GM18508 (cell line): ENCODE data around the gene SLC9A9.

Experiments
- ATAC-seq: cut with Tn5 transposase; IDR thresholded peaks from one replicate; pipeline ENCODE4 v1.9.1; 2021; ENCODE audit warnings: moderate number of reproducible peaks; ENCODE audit not compliant: insufficient read depth, unreplicated experiment

The SLC9A9 gene

DNA sequence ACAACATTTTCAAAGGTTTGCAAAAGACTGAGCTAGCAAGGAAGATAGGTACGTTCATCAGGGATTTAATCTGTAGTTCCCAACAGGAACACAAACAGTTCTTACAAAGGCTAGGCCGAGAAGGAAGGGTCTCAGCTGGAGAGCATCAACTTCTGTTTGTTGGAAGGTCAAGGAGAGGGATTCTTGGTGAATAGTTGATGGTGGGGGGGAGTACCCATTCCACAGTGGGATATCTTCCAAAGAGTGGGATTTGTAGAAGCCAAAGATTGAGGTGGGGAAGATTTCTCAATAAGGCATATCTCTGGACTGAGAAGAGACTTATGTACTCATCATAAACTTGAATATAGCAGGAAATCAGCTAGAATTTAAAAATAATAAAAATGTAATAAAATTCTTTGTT is 496.9 kb downstream of the SLC9A9 start:
- ATAC-seq: no peak

DNA sequence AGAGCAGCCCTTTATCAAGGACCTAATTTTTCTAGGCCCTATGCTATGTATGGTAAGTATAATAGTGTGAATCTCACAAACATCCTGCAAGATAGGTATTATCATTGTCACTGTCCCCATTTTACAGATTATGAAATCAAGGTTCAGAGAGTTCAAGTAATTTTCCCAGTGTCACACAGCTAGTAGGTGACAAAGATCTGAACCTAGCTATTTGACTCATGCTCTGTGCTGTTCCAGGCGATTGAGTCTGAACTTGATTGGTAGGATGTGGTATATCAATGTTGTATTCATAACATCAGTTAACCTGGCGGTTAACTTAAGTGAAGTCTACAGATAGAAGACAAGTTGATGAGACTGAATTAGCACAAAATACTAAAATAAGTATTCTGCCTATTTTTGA is 498.8 kb downstream of the SLC9A9 start:
- ATAC-seq: no peak

DNA sequence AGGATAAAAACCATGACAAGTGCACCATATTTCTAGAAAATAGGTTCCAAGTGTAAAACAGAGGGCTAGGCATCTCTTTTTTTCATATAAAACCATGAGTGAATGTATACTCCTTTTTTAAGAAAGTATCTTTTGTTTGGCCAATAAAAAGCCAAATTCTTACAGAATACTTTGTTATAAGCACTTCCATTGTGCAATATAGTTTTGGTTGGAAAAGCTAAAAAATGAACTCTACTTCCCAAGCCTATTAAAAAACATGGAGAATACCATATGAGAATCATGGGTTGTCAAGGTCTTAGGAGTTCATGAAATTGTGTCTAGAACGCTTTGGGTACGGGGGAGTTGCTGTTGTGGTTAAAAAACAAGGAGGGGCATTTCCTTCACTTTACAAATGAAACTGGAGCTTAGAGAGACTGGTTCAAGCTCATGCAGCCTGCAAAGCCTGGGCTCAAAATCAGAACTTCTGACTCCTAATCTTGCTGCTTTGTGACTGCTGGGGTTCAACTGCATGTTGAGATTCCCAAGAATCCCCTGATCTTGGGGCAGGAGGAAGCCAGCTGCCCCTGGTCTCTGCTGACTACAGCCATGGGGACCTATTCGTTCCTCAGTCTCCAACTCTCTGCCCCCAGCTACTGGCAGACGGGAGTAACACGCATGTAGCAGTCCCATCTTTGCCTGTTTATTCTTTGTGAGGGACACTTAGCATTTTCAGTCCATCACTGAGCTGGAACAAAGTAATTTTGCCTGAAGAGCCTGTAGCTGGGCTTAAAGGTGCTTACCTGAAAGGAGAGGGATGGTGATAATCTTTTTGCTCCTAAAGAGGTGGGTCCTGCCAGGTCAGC is 499.6 kb downstream of the SLC9A9 start:
- ATAC-seq: no peak

DNA sequence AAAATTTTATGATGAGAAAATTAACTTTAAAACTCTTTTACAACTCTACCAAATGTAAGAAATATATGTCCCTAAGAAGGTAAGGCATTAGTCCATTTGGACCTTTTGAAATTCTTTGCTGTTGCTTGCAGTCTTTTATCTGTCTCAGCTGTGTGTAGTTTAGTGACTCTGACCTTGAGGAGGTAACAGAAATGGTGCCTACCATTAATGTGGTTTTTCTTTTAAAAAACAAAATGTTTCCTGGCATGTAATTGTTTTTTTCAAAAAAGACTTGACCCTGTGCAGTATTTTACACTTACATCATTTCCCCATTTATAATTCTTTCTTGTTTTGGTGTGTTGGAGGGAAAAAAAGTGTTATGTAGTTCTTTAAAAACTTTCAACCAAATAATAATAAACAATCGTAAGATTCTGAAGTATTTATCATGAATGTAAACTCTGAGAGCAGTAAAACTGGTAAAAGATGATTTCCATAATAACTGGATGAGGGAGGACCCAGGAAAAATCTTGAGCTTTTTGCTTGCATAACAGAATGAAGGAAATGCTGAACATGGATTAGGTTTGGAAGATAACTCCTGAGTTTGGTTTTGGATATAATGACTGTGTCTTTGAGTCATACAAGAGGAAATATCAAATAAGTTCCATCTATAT is 503.6 kb downstream of the SLC9A9 start:
- no peak for ATAC-seq

DNA sequence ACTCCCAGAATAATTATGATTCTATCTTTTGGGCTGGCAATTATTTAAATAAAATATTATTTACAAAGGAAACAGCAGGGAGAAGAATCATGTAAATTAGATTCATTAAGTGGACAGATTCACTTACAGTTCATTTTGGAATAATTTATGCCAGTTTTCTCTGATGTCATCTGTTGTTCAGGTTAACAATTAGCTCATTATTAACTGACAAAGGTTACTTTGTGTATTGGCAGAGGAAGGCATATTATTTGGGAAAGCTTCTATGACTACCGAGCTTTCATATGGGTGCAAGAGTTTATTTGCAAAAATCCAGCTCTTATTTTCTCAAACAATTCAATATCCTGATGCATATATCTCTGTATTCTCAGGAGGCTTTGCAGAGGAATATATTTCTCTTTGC is 504.3 kb downstream of the SLC9A9 start:
- no peak for ATAC-seq

DNA sequence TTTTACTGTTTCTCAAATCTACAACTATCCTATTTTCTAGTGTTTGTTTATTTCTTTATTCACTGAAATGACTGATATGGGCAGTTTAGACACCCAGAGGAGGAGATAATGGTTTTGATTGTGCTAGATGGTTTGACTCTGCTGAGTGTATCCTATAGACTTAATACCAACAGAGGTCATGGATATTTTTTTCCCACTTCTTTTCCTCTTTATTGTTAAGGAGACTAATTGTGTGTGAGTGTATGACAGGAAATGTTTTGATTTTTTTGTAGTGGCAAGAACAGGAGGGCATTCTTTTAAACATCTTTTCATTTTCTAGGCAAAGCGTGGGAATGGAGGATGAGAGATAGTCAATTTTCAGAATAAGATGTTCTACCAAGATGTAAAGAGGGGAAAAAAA is 505.2 kb downstream of the SLC9A9 start:
- no peak for ATAC-seq

DNA sequence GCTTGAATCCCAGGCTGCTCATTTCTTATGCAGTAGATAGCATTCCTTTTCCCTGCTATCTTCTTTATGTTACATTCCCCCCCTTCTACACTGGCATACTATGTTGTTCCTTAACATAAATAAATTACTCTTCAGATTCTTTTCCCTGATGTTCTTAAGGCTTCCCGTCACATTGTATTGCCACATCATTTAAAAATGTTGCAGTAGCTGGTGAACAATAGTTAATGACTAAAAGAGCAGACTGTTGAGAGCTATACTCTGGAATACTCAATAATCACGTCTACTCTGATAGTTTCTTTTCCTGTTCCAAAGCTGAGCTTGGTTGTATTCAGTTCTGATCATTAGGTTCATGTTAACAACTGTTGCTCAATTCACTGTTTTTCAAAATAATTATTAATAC is 508.8 kb downstream of the SLC9A9 start:
- no peak for ATAC-seq

DNA sequence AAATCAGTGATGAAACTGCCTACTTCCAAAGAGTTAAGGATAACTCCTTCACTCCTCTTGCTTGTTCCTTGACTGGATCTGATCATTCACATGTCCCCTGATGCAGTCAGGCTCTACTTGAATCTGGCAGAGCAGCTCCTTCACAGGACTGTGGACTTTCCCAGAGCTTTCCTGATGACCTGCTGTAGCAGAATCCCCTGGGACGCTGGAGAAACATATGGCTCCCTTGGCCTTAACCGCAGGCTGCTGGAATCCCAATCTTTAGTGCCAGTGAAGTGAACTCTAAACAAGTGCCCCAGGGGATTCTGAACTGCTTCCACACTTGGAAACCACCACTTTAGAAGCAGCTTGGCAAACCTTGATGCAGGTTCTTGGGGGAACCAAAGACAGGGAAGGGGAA is 510.9 kb downstream of the SLC9A9 start:
- no peak for ATAC-seq

DNA sequence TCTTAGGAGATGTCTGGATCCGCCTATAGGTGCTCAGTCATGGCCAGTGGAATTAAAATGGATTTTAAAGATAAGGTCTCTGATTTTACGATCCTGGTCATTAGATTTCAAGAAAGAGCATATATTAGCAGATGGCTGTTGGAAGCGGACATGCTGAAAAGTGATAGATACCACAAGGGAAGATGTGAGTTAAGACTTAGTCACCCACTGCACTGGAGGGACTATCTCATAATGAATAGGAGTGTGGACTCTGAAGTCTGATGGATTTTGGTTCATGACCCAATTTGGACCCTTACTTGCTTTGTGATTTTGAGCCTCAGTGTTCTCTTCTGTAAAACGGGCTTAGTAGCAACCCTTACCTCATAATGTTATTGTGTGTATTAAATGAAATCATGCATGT is 514.0 kb downstream of the SLC9A9 start:
- no peak for ATAC-seq

DNA sequence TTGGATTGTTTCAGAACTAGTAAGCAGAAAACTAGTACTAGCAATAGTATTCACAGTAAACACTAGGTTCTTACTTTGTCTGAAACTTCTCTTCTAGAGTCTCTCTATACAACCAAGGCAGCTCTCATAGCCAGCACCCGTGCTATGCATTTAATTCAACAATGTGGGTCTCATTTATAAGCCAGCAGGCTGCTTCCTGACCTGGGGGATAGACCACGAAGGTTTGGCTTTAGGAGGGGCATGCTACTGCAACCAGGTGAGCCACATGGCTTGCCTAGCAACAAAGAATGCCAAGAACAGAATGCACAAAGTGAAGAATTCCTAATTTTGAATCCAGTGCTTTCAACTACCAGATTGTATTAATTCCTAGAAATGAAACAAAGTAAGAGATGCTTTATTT is 514.9 kb downstream of the SLC9A9 start:
- ATAC-seq: no peak

DNA sequence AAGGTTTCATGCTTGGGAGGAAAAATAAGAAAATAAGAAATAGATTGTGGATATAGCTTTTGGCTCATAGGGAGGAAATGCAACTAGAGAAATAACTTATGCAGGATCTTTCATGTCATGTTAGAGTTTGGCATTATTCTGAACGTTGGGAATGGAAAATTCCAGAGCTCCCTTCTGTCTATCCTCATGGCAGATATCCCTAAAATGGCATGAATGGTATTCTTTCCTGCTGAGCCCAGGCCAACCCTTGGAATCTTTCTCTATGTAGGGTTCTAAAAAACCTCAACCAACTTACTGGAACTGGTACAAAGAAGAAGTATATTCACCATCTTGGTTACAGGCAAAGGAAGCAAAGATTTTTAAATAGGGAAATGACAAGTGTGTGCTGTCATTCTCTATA is 516.2 kb downstream of the SLC9A9 start:
- ATAC-seq: no peak

DNA sequence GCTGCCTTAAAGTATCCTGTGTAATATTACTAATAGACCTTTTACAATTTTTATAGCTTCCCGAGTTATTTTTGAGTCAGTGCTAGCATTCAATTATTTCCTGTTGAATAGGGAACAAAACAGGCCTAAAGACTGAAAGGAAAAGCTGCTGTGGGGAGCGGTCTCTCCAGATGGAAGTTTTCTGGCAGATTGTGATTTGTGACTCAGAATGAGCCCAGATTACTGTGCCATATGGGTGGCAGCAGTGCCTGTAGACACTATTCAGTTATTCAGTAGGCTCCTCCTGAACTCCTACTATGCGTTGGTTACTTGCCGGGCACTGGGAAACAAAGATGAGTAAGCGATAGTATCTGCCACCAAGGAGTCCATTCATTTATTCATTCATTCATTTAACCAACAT is 516.9 kb downstream of the SLC9A9 start:
- ATAC-seq: no peak

DNA sequence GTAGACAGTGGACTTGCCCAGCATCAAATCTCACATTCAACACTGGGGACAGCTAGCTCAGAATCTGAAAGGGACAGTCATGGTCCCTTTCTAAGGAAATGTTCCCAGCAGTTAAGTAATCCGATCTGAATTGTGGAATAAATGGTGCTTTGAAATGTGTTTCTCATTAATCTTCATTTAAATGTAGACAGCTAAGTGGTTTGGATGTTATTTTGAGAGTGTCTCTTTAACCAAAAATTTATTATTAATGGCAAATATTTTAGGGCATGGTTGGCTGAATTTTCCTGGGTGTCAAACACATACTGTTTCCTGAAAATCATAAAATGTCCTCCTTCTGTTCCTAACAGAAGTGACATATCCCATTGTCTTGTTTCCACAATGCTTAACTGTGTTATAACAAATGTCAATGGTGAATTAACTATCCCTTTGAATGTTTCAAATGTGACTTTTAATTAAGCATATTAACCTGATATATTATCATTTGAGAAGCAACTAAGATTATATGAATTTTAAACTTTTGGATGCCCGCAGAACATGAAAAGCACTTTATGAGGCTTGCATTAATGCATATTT is 517.9 kb downstream of the SLC9A9 start:
- ATAC-seq: no peak

DNA sequence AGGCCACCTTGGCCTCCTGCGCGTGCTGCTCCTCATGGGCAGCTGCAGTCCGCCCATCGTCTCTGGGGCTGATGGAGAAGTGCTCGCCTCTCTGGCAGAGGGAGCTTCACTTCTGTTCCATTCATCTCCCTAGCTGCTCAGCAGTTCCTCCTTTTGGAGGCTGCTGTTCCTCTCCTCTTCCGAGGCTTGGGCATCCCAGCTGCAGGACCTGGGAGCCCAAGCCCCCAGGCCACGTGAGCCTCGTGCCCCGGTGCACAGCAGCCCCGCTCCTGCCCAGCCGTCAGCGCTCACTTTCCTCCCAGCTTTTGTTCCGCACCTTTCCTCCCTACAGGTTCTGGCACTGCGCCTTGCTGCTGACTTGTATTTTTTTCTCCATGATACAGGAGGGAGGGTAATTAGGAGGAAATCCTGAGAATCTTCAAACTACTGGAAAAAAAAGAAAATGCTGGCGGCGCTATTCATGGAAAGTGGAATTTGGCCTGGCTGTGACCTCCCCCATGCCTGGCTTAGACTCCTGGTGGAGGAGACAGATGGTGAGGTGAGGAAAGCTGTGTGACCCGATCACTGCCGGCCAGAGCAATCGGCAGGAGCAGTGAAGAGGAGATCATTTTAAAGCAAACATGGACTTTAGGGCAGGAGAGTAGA is 518.6 kb downstream of the SLC9A9 start:
- ATAC-seq: no peak

DNA sequence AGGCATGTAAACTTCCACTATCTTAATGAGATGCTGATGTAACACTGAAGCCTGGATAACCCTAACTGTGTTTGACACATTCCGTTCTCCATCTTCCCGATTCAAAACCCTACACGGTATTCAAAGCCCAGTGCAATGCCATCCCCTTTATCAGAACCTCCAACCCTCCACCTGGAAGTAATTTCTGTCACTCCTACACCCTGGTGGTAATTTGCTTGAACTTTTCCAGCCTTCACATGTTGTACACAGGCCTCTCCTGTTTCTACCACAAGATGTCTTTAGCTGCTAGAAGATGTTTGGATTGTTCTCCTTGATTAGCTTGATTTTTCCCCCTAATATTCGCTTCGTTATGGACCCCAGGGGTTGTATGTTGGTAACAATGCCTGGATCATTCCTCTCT is 519.8 kb downstream of the SLC9A9 start:
- ATAC-seq: no peak

DNA sequence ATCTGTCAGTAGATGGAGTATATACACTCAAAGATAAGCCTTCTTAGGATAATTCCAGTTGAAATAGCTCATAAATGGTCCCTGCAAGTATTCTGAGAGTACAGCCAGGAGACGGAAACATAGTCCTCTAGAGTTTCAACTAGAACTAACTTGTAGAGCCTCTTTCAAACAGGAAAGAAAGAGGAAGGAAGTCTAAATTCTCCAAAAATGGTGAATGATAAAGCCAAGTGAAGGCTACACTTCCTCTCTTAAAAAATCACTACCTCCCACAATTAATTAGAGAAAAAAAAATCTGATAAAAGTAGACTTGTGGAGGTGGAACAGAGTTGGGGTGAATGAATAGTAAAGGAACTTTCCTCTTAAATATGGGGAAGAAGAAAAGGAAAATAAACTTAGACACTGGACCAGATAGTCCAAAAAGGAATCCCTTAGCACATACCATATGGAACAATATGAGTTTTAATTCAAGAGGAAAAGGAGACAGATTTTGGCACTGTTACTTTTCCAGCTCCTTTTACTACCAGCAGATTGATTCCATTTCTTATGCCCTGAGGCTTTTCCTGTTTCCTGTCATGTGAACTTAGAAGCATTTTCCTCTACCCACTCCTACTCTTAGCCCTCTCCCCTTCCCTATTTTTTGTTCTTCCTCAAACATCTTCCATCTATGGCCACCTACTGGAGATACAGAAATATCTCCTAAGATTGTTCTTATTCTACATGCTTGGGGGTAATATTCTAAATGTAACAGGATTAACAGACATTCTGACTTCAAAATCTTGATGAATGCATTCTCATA is 521.1 kb downstream of the SLC9A9 start:
- ATAC-seq: no peak

DNA sequence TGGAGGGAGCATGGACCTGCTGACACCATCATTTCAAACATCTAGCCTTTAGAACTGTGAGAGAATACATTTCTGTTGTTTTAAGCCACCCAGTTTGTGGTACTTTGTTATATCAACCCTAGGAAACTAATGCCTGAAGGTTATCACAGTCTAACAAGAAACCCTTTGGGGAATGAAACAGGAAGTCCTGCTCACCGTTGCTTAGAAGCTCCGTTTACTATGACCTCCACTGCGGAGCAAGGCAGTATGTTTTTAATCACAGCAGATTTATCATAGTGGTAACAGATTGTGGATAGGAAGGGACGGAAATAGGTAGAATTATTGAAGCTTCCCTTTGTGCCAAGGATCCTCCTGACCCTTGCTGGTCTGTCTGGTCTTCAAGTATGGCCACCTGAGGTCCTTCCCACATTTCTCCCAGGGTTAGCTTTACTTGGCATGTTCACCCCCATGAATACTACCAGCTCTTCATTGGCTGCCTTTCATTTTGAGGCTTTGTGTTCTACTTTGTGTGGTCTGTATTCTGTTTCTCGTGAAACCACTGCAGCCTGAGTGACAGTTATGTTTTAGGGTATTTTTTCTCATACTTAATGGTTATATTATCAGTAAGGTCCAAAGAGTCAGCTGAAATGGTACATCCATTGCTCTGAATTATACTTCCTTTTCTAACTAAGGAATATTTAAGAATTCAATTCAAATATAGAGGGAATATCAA is 527.1 kb downstream of the SLC9A9 start:
- ATAC-seq: no peak

DNA sequence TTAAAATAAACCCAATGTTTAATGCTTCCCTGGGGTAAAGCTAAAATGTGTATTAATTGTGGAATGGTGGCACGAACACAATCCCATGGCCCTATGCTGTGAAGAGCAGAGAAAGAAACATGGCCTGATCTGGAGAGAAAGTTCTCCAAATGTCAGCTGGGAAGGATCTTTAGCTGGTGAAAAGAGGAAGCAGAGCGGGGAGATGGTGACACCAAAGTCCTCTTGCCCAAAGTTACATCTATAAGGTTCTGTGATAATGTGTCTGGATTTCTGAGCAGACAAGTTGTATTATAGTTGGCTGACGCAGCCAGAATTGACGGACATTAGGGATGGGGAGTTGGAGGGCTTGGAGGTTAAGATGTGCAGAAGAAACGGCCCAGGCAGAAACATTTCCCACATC is 532.5 kb downstream of the SLC9A9 start:
- no peak for ATAC-seq

DNA sequence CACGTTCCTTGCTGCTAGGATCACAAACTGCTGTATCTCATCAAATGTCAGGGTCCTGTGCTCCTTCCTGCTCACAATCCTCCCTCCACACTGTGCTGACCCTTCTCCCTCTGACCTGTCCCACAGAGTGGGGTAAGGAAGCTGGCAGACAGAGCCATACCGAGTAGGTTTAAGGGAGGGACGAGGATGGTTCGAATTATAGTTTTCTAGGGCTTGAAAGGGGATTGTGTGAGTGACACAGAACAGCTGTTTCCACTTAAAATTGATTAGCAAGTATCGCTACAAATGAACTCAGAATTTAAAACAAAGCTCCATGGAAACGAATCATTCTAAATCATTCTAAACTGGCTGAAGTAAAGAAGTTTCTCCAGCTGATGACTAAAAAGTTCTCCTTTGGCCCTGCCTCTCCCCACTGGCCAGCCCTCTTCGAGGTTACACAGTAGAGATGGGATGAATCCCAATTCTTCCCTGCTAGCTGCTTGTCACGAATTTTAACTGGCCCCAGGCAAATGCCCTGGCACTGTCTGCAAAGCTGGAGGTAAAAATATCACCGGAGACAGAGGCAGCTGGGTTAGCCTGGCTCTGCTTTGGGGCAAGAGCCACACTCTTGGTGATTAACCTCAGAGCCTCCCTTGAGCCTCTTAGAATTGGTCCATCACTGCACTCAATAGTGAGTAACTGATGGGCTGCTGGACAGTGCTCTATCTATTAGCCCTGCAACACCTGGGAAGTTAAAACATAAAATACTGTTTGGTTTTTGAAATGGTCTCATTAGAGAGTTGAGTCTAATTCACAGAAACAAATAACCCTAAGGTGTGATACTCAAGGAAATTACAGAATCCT is 533.8 kb downstream of the SLC9A9 start:
- ATAC-seq: no peak
